Measurements from ENCODE around the gene DNAI4. TPM values are rescaled to one million over a fixed set of nuclear protein-coding genes. Genes with fewer than 3 reads are reported as not detected.

Gene DNAI4
- total RNA-seq, 1 donor from 2014 or later = 14.3 TPM

- DNase-seq (ENCODE audit: low spot score, unreplicated experiment) = no peak
- Mint-ChIP-seq H3K27me3 (no peaks in the 10 kb centered on the region), H3K4me1 (ENCODE audit: low read depth) (no peaks in the 10 kb centered on the region), H3K9me3 (ENCODE audit: low read depth) (peaks cover 14% of the 10 kb centered on the region), H3K4me3 (ENCODE audit: low read depth) (no peak overlapping the region), H3K27ac (no peak overlapping the region), H3K36me3 (ENCODE audit: insufficient read depth) (peaks cover 8% of the 10 kb centered on the region)
- TF ChIP-seq, protein P1, sequence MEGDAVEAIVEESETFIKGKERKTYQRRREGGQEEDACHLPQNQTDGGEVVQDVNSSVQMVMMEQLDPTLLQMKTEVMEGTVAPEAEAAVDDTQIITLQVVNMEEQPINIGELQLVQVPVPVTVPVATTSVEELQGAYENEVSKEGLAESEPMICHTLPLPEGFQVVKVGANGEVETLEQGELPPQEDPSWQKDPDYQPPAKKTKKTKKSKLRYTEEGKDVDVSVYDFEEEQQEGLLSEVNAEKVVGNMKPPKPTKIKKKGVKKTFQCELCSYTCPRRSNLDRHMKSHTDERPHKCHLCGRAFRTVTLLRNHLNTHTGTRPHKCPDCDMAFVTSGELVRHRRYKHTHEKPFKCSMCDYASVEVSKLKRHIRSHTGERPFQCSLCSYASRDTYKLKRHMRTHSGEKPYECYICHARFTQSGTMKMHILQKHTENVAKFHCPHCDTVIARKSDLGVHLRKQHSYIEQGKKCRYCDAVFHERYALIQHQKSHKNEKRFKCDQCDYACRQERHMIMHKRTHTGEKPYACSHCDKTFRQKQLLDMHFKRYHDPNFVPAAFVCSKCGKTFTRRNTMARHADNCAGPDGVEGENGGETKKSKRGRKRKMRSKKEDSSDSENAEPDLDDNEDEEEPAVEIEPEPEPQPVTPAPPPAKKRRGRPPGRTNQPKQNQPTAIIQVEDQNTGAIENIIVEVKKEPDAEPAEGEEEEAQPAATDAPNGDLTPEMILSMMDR (IDR thresholded peaks at IDR 0.05; ENCODE audit: unreplicated experiment) = no peak
These were observed 71.3 kb downstream of the DNAI4 start for GRCh38 chr1:66853379-66853778.

GRCh38 chr1:66852870-66853269 lies 71.8 kb downstream of the DNAI4 start:
- DNase-seq (ENCODE audit: low spot score, unreplicated experiment) = no peak
- TF ChIP-seq, protein P1 (IDR thresholded peaks at IDR 0.05; ENCODE audit: unreplicated experiment) = no peak
- Mint-ChIP-seq H3K4me1 (ENCODE audit: low read depth) (no peaks in the 10 kb centered on the region), H3K4me3 (ENCODE audit: low read depth) (no peak overlapping the region), H3K27me3 (no peaks in the 10 kb centered on the region), H3K27ac (no peak overlapping the region), H3K9me3 (ENCODE audit: low read depth) (peaks cover 14% of the 10 kb centered on the region), H3K36me3 (ENCODE audit: insufficient read depth) (peaks cover 8% of the 10 kb centered on the region)

- Mint-ChIP-seq H3K27ac (no peak overlapping the region), H3K27me3 (no peaks in the 10 kb centered on the region), H3K9me3 (ENCODE audit: low read depth) (peaks cover 14% of the 10 kb centered on the region), H3K36me3 (ENCODE audit: insufficient read depth) (peaks cover 6% of the 10 kb centered on the region), H3K4me1 (ENCODE audit: low read depth) (no peaks in the 10 kb centered on the region), H3K4me3 (ENCODE audit: low read depth) (no peak overlapping the region)
- DNase-seq (ENCODE audit: low spot score, unreplicated experiment) = no peak
- TF ChIP-seq, protein P1 (IDR thresholded peaks at IDR 0.05; ENCODE audit: unreplicated experiment) = no peak
These were observed 73.7 kb downstream of the DNAI4 start for GRCh38 chr1:66850989-66851388.

DNA sequence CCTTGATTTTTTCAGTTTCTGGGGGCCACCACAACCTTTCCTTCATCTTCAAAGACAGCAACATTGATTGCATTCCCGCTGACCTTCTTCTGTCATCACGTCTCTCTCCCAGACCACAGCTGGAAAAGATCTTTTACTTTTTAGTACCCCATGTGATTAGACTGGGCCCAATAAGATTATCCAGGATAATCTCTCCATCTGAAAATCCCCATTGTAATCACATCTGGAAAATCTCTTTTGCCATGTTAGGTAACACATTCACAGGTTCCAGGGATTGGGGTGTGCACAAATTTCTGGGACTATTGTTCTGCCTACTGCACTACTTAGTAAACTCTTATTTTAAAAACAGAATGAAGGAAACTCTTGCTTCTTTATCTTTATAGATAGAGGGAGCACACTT lies 76.5 kb downstream of the DNAI4 start:
- Mint-ChIP-seq H3K9me3 (ENCODE audit: low read depth) (peaks cover 14% of the 10 kb centered on the region), H3K36me3 (ENCODE audit: insufficient read depth) (peaks cover 6% of the 10 kb centered on the region), H3K4me3 (ENCODE audit: low read depth) (no peak overlapping the region), H3K27me3 (no peaks in the 10 kb centered on the region), H3K27ac (no peak overlapping the region), H3K4me1 (ENCODE audit: low read depth) (no peaks in the 10 kb centered on the region)
- no peak for DNase-seq (ENCODE audit: low spot score, unreplicated experiment)
- TF ChIP-seq, protein P1 (IDR thresholded peaks at IDR 0.05; ENCODE audit: unreplicated experiment) = no peak

- H3K27ac Mint-ChIP-seq = no peak overlapping the region
- no peaks in the 10 kb centered on the region for H3K9me3 Mint-ChIP-seq (ENCODE audit: low read depth)
- H3K4me1 Mint-ChIP-seq (ENCODE audit: low read depth) = no peaks in the 10 kb centered on the region
- no peak for DNase-seq (ENCODE audit: low spot score, unreplicated experiment)
- H3K4me3 Mint-ChIP-seq (ENCODE audit: low read depth) = no peak overlapping the region
- no peaks in the 10 kb centered on the region for H3K36me3 Mint-ChIP-seq (ENCODE audit: insufficient read depth)
- H3K27me3 Mint-ChIP-seq = no peaks in the 10 kb centered on the region
- TF ChIP-seq, protein P1 (IDR thresholded peaks at IDR 0.05; ENCODE audit: unreplicated experiment) = no peak
These were observed 83.7 kb downstream of the DNAI4 start for GRCh38 chr1:66840929-66841328.

All from progenitor cell of endocrine pancreas (in vitro differentiated cells).